HEK293T (cell line): ENCODE data around the gene ZNF610.
"Not testable (repeated sequence)": the region's sequence is repeated elsewhere in the genome, so short reads cannot be mapped to it uniquely, and the experiment has no call there.

Experiments
- ARNT ChIP-seq: fragments of 450-650 bp; IDR thresholded peaks from 2 replicates; pipeline ENCODE4 v1.6.1; 2017; ENCODE audit warnings: mild to moderate bottlenecking
- BHLHE40 ChIP-seq: fragments of 450-650 bp; IDR thresholded peaks from 2 replicates; pipeline ENCODE4 v1.6.1; 2016; ENCODE audit warnings: mild to moderate bottlenecking, moderate library complexity, borderline replicate concordance
- CTBP1 ChIP-seq: fragments of 450-650 bp; IDR thresholded peaks from 2 replicates; pipeline ENCODE4 v1.6.1; 2016; ENCODE audit warnings: borderline replicate concordance
- ELF4 ChIP-seq: fragments of 450-650 bp; IDR thresholded peaks from 2 replicates; pipeline ENCODE4 v1.6.1; 2017; ENCODE audit warnings: antibody characterized with exemption
- FOXA1 ChIP-seq: fragments of 450-650 bp; IDR thresholded peaks from 2 replicates; pipeline ENCODE4 v1.6.1; 2016; ENCODE audit warnings: mild to moderate bottlenecking
- FOXK2 ChIP-seq: fragments of 450-650 bp; IDR thresholded peaks from 2 replicates; pipeline ENCODE4 v1.6.1; 2016; ENCODE audit warnings: mild to moderate bottlenecking
- FOXM1 ChIP-seq: fragments of 450-650 bp; IDR thresholded peaks from 2 replicates; pipeline ENCODE4 v1.6.1; 2017; ENCODE audit warnings: mild to moderate bottlenecking, borderline replicate concordance
- HDGF ChIP-seq: fragments of 450-650 bp; IDR thresholded peaks from 2 replicates; pipeline ENCODE4 v1.6.1; 2017; ENCODE audit warnings: antibody characterized with exemption, borderline replicate concordance
- L3MBTL2 ChIP-seq: fragments of 450-650 bp; conservative IDR thresholded peaks from 2 replicates; pipeline ENCODE4 v1.6.1; 2016; ENCODE audit warnings: mild to moderate bottlenecking
- PKNOX1 ChIP-seq: fragments of 450-650 bp; IDR thresholded peaks from 2 replicates; pipeline ENCODE4 v1.6.1; 2016
- SP1 ChIP-seq: fragments of 450-650 bp; IDR thresholded peaks from 2 replicates; pipeline ENCODE4 v1.6.1; 2017
- TARDBP ChIP-seq: fragments of 450-650 bp; IDR thresholded peaks from 2 replicates; pipeline ENCODE4 v1.6.1; 2016
- ZNF384 ChIP-seq: fragments of 450-650 bp; IDR thresholded peaks from 2 replicates; pipeline ENCODE4 v1.6.1; 2016

- TF ChIP-seq ZNF384, FOXM1, BHLHE40, TARDBP, SP1, FOXK2, L3MBTL2, ARNT, CTBP1, FOXA1, ELF4, PKNOX1, HDGF: not testable (repeated sequence)
Measured at GRCh38 chr19:52292946-52293345, 43.1 kb upstream of the ZNF610 start.
